ENCODE data around the gene OR14K1. TPM values are rescaled to one million over a fixed set of nuclear protein-coding genes. Genes with fewer than 3 reads are reported as not detected.

The OR14K1 gene
- total and polyA plus RNA-seq, 10 of the 15 experiments (the other 5 are each of a cell fraction or from before 2014, with no cell fraction given), result not detected

DNA sequence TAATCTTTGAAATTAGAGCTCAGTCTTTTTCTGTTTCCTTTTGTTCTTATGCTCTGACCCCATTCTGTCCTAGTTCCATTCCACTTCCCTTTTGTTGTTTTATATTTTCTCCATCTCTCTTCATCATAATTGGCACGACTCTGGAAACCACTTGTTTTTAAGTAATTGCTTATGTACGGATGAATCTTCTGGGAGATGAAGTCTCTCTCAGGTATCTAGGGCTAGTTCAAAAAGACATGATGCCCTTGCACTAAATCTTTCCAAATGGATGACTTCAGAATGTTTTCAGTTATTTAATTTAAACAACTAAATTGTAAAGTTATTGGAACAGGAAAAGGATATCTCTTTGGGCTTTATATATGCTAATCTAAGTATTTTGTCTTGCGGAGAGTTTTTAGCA lies 21.9 kb upstream of the OR14K1 start, which contains the start of gene OR6F1 (continued):
- TF ChIP-seq, protein P1, sequence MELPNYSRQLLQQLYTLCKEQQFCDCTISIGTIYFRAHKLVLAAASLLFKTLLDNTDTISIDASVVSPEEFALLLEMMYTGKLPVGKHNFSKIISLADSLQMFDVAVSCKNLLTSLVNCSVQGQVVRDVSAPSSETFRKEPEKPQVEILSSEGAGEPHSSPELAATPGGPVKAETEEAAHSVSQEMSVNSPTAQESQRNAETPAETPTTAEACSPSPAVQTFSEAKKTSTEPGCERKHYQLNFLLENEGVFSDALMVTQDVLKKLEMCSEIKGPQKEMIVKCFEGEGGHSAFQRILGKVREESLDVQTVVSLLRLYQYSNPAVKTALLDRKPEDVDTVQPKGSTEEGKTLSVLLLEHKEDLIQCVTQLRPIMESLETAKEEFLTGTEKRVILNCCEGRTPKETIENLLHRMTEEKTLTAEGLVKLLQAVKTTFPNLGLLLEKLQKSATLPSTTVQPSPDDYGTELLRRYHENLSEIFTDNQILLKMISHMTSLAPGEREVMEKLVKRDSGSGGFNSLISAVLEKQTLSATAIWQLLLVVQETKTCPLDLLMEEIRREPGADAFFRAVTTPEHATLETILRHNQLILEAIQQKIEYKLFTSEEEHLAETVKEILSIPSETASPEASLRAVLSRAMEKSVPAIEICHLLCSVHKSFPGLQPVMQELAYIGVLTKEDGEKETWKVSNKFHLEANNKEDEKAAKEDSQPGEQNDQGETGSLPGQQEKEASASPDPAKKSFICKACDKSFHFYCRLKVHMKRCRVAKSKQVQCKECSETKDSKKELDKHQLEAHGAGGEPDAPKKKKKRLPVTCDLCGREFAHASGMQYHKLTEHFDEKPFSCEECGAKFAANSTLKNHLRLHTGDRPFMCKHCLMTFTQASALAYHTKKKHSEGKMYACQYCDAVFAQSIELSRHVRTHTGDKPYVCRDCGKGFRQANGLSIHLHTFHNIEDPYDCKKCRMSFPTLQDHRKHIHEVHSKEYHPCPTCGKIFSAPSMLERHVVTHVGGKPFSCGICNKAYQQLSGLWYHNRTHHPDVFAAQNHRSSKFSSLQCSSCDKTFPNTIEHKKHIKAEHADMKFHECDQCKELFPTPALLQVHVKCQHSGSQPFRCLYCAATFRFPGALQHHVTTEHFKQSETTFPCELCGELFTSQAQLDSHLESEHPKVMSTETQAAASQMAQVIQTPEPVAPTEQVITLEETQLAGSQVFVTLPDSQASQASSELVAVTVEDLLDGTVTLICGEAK (IDR thresholded peaks at IDR 0.05; ENCODE audit: borderline replicate concordance), result no peak
- TF ChIP-seq NFXL1 (IDR thresholded peaks at IDR 0.05; ENCODE audit: borderline replicate concordance) (no peak), NR2C1 (IDR thresholded peaks at IDR 0.05) (no peak), IRF4 (IDR thresholded peaks at IDR 0.05; ENCODE audit: low read depth, low read length) (no peak)

DNA sequence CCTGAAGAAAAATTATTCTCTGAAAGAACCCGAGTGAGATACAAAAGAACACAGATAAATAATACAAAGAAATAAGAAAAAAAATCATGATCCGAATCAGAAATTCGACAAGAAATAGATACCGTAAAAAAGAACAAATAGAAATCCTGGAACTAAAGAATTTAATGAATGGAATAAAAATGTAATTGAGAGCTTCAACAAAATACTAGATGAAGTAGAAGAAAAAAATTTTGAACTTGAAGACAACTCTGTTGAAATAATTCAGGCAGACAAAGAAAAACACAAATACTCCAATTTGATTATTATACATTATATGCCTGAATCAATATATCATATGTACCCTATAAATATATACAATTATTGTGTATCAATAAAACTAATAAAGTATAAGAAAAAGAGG lies 17.2 kb upstream of the OR14K1 start:
- Histone ChIP-seq H2AFZ (ENCODE audit: control insufficient read depth, low read depth, low read length) (no peak overlapping the region), H3K4me3 (no peak overlapping the region), H3K27me3 (replicated peaks in 1 of 2; ENCODE audit: control insufficient read depth in 2 of 2, insufficient read depth in 2 of 2, low read length in 1 of 2) (no peaks in the 10 kb centered on the region), H4K20me1 (ENCODE audit: control insufficient read depth, insufficient read depth) (no peaks in the 10 kb centered on the region), H3K79me2 (ENCODE audit: control insufficient read depth, insufficient read depth, low read length) (no peaks in the 10 kb centered on the region), H3K27ac (ENCODE audit: control insufficient read depth, insufficient read depth) (no peak overlapping the region), H3K9me3 (replicated peaks; ENCODE audit: control insufficient read depth, insufficient read depth, low read length) (no peaks in the 10 kb centered on the region), H3K36me3 (ENCODE audit: control insufficient read depth in 2 of 2, insufficient read depth in 2 of 2, low read length in 1 of 2) (no peaks in the 10 kb centered on the region), H3K9ac (ENCODE audit: control insufficient read depth, insufficient read depth, low read length) (no peak overlapping the region), H3K4me2 (ENCODE audit: control insufficient read depth, insufficient read depth) (no peak overlapping the region), H3K4me1 (ENCODE audit: control insufficient read depth, insufficient read depth, low read length) (no peaks in the 10 kb centered on the region)
- intact Hi-C loops (cut with micrococcal nuclease; ENCODE audit: unreplicated experiment) (no loop called here), in situ Hi-C loops (cut with MboI) (no loop called here)
- ChIA-PET RAD21 (ENCODE audit: unreplicated experiment) (no interaction called here), POLR2A (no interaction called here), CTCF (no interaction called here), SMC1A (ENCODE audit: uncharacterized antibody, unreplicated experiment) (no interaction called here)
- no peak for ATAC-seq
- WGBS (ENCODE audit: insufficient coverage, insufficient replicate concordance, low lambda C conversion rate, missing lambda C conversion rate), result 28% methylated on average over 4 of the region's 4 CpGs
- no peak for FAIRE-seq
- BruUV-seq (replicated peaks), result no TSS peak
- no peak for DNase-seq (ENCODE audit: low read depth, low spot score)
- TF ChIP-seq BMI1 (IDR thresholded peaks at IDR 0.05; ENCODE audit: borderline replicate concordance), result no peak
- no peak for TF ChIP-seq TCF12 (IDR thresholded peaks at IDR 0.05; ENCODE audit: low read depth, low read length)
- TF ChIP-seq, protein P2, sequence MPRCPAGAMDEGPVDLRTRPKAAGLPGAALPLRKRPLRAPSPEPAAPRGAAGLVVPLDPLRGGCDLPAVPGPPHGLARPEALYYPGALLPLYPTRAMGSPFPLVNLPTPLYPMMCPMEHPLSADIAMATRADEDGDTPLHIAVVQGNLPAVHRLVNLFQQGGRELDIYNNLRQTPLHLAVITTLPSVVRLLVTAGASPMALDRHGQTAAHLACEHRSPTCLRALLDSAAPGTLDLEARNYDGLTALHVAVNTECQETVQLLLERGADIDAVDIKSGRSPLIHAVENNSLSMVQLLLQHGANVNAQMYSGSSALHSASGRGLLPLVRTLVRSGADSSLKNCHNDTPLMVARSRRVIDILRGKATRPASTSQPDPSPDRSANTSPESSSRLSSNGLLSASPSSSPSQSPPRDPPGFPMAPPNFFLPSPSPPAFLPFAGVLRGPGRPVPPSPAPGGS (IDR thresholded peaks at IDR 0.05; ENCODE audit: borderline replicate concordance, insufficient read depth, low read depth, low read length, poor library complexity, severe bottlenecking), result no peak
- TF ChIP-seq, protein P3, sequence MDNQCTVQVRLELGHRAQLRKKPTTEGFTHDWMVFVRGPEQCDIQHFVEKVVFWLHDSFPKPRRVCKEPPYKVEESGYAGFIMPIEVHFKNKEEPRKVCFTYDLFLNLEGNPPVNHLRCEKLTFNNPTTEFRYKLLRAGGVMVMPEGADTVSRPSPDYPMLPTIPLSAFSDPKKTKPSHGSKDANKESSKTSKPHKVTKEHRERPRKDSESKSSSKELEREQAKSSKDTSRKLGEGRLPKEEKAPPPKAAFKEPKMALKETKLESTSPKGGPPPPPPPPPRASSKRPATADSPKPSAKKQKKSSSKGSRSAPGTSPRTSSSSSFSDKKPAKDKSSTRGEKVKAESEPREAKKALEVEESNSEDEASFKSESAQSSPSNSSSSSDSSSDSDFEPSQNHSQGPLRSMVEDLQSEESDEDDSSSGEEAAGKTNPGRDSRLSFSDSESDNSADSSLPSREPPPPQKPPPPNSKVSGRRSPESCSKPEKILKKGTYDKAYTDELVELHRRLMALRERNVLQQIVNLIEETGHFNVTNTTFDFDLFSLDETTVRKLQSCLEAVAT (IDR thresholded peaks at IDR 0.05), result no peak
- no peak for TF ChIP-seq SMAD5 (IDR thresholded peaks at IDR 0.05; ENCODE audit: low read depth)
- TF ChIP-seq, protein P4, sequence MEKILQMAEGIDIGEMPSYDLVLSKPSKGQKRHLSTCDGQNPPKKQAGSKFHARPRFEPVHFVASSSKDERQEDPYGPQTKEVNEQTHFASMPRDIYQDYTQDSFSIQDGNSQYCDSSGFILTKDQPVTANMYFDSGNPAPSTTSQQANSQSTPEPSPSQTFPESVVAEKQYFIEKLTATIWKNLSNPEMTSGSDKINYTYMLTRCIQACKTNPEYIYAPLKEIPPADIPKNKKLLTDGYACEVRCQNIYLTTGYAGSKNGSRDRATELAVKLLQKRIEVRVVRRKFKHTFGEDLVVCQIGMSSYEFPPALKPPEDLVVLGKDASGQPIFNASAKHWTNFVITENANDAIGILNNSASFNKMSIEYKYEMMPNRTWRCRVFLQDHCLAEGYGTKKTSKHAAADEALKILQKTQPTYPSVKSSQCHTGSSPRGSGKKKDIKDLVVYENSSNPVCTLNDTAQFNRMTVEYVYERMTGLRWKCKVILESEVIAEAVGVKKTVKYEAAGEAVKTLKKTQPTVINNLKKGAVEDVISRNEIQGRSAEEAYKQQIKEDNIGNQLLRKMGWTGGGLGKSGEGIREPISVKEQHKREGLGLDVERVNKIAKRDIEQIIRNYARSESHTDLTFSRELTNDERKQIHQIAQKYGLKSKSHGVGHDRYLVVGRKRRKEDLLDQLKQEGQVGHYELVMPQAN (conservative IDR thresholded peaks at IDR 0.05), result no peak
- no peak for TF ChIP-seq ZSCAN29 (IDR thresholded peaks at IDR 0.05)
- no peak for TF ChIP-seq ETV6 (conservative IDR thresholded peaks at IDR 0.05 in 1 of 2, IDR thresholded peaks at IDR 0.05 in 1 of 2; ENCODE audit: borderline replicate concordance in 1 of 2, low read depth in 1 of 2)

Measured in GM12878 (cell line).